ENCODE results near the gene FAM13A.
"Not testable (repeated sequence)": the region's sequence is repeated elsewhere in the genome, so short reads cannot be mapped to it uniquely, and the experiment has no call there.

FAM13A gene

DNA sequence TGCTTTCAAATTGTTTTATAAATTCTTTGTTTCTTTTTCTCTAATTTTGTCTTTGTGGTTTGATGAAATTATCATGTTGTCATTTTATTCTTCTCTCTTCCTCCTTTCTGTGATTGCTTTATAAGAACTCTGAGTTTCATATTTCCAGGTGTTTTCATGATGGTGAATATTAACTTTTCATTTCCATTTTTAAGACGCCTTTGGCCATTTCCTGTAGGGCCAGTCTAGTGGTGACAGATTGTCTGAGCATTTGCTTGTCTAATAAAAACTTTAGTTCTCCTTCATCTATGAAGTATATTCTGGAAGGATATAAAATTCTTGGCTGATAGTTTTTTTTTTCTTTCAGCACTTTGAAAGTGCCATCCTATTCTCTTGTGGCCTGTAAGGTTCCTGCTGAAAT is 128.1 kb downstream of the FAM13A start:
- H3K4me3 ChIP-seq (ENCODE audit: low read depth, low read length): no peak overlapping the region
- DNase-seq (ENCODE audit: low read depth): no peak
- in situ Hi-C loops (cut with HindIII; ENCODE audit: low sequenced_read_pairs): no loop called here
- TF ChIP-seq, protein P1, sequence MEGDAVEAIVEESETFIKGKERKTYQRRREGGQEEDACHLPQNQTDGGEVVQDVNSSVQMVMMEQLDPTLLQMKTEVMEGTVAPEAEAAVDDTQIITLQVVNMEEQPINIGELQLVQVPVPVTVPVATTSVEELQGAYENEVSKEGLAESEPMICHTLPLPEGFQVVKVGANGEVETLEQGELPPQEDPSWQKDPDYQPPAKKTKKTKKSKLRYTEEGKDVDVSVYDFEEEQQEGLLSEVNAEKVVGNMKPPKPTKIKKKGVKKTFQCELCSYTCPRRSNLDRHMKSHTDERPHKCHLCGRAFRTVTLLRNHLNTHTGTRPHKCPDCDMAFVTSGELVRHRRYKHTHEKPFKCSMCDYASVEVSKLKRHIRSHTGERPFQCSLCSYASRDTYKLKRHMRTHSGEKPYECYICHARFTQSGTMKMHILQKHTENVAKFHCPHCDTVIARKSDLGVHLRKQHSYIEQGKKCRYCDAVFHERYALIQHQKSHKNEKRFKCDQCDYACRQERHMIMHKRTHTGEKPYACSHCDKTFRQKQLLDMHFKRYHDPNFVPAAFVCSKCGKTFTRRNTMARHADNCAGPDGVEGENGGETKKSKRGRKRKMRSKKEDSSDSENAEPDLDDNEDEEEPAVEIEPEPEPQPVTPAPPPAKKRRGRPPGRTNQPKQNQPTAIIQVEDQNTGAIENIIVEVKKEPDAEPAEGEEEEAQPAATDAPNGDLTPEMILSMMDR (IDR thresholded peaks at IDR 0.05; ENCODE audit: low read depth, low read length, missing control alignments): no peak

DNA sequence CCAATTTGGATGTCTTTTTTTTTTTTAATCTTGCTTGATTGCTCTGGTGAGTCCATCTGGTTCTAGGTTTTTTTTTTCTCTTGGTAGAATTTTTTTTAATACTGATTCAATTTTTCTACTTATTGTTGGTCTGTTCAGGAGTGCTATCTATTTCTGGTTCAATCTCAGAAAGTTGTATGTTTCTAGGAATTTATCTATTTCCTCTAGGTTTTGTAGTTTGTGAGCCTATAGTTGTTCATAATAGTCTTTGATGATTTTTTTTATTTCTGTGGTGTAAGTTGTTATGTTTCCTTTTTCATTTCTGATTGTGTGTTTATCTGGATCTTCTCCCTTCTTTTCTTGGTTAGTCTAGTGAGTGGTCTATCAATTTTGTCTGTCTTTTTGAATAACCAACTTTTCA is 129.6 kb downstream of the FAM13A start:
- DNase-seq (ENCODE audit: low read depth): no peak
- in situ Hi-C loops (cut with HindIII; ENCODE audit: low sequenced_read_pairs): no loop called here
- no peak overlapping the region for H3K4me3 ChIP-seq (ENCODE audit: low read depth, low read length)
- TF ChIP-seq, protein P1 (IDR thresholded peaks at IDR 0.05; ENCODE audit: low read depth, low read length, missing control alignments): no peak

DNA sequence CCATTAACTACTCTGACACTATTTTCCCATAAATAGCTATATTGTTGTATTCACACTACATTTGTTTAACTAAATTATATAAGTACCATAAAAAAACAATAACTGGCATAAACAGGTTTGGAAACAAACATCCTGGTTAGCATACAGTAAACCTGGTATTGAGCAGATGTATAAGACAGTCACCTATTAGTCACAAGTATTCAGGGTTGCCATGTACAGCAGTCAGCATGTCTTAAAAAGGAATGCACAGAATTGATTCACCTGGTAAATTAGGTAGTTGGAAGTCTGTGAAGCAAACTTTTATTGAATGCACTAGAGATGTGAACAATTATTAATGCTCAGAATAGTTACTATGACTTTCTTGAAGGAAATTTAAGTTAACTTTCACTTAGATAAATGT is 137.9 kb downstream of the FAM13A start:
- DNase-seq (ENCODE audit: low read depth): no peak
- TF ChIP-seq, protein P1 (IDR thresholded peaks at IDR 0.05; ENCODE audit: low read depth, low read length, missing control alignments): no peak
- no peak overlapping the region for H3K4me3 ChIP-seq (ENCODE audit: low read depth, low read length)
- in situ Hi-C loops (cut with HindIII; ENCODE audit: low sequenced_read_pairs): no loop called here

DNA sequence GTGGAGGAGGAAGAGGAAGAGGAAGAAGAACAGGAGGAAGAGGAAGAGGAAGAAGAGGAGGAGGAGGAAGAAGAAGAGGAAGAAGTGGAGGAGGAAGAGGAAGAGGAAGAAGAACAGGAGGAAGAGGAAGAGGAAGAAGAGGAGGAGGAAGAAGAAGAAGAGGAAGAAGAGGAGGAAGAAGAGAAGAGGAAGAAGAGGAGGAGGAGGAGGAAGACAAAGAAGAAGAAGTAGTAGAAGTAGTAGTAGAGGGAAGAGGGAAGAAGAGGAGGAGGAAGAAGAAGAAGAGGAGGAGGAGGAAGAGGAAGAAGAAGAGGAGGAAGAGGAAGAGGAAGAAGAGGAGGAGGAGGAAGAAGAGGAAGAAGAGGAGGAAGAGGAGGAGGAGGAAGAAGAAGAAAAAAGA is 143.8 kb downstream of the FAM13A start:
- H3K4me3 ChIP-seq (ENCODE audit: low read depth, low read length); in situ Hi-C loops (cut with HindIII; ENCODE audit: low sequenced_read_pairs); DNase-seq (ENCODE audit: low read depth): not testable (repeated sequence)

DNA sequence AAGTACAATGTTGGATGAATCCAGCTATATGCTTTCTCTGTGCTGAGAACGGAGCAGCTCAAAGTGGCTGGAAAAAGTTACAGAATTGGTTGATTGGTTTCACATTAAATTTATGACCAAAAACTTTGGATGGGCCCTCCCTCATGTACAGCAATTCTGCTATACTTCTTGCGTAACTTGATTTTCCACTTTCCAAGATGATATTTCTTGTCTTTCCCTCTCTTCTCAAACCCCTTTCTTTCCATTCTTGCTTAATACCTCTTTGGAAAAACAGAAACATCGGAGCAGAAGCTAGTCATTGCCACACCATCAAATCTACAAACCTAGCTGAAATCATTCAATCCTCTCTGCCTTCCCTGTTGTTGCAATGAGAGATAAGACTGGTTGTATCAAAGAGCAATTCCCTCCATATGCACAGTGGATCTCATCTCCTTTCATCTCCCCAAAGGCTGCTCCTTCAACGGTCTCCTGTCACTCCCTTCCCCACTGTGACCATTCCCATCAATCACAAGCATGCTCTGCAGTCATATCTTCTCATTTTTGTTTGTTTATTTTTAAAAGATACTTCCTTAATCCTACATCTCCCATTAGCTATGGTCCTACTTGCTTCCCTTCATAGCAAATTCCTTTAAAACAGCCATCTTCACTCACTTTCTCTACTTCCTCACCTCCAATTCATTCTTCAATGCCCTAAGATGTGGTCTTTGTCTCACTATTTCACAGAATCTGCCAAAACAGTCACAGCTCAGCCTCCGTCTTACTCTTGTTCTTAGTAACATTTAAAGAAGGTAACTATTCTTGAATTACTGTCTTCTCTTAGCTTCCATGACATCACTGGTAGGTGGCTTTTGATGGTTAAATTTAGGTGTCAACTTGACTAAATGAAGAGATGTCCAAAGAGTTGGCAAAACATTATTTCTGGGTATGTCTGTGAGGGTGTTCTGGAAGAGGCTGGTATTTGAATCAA is 145.5 kb downstream of the FAM13A start:
- TF ChIP-seq, protein P1 (IDR thresholded peaks at IDR 0.05; ENCODE audit: low read depth, low read length, missing control alignments): no peak
- no peak for DNase-seq (ENCODE audit: low read depth)
- in situ Hi-C loops (cut with HindIII; ENCODE audit: low sequenced_read_pairs): no loop called here
- no peak overlapping the region for H3K4me3 ChIP-seq (ENCODE audit: low read depth, low read length)

DNA sequence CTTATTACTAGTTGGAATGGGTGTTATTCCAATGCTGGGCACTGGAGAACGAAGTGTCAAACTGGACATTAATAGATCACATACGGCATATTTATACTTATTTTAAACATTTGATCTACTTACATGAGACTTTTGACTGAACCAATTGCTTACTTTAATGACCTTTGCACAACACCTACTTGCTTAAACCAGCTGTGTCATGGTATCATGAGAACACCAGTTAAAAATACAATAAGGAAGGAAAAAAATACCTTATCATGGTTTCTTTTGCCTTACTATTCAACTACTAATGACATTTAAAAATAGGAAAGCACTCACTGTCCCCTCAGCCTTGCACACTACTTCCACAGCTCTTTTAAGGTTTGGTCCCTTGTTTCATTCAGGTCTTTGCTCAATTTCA is 146.9 kb downstream of the FAM13A start:
- DNase-seq (ENCODE audit: low read depth): no peak
- H3K4me3 ChIP-seq (ENCODE audit: low read depth, low read length): no peak overlapping the region
- TF ChIP-seq, protein P1 (IDR thresholded peaks at IDR 0.05; ENCODE audit: low read depth, low read length, missing control alignments): no peak
- in situ Hi-C loops (cut with HindIII; ENCODE audit: low sequenced_read_pairs): no loop called here

DNA sequence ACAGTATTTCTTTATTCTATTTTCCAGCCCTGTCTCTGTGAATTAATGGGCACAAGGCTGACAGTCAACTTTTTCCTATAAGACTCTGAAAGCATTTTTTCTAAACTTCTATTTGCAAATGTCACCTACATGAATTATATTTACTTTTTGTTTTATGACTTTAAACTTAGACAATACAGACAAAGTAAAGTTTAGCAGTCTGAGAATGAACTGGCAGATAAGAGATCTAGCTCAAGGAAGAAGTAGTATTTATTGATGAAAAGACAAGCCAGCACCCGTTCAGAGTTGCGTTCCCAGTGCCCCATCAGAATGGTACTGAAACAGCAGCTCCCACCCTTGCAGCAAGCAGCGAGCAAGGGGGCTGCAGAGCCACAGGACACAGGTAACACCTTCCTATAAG is 148.5 kb downstream of the FAM13A start:
- no peak overlapping the region for H3K4me3 ChIP-seq (ENCODE audit: low read depth, low read length)
- no peak for DNase-seq (ENCODE audit: low read depth)
- in situ Hi-C loops (cut with HindIII; ENCODE audit: low sequenced_read_pairs): no loop called here
- TF ChIP-seq, protein P1 (IDR thresholded peaks at IDR 0.05; ENCODE audit: low read depth, low read length, missing control alignments): no peak

Data from astrocyte of the cerebellum (primary cell).